PC-9 (cell line): ENCODE results near the gene PAFAH1B1. TPM values are rescaled to one million over a fixed set of nuclear protein-coding genes. Genes with fewer than 3 reads are reported as not detected.
A peak's percentile ranks its signal among the peaks of the same experiment; 100 is the strongest.

Experiments
- BruUV-seq: library from RNA; stranded (reverse); fragments of 400-500 nt; replicated peaks from 2 replicates; lab custom pipeline; 2021; lab: Mats Ljungman, UMichigan
- CTCF ChIA-PET: fragments of 300-600 bp; sonication (Branson Sonifier 250); formaldehyde crosslinking; loops from one replicate; lab custom pipeline; 2022; ENCODE audit warnings: antibody characterized with exemption; lab: Charles Lee
- POLR2A ChIA-PET: fragments of 300-600 bp; sonication (Branson Sonifier 250); formaldehyde crosslinking; loops from one replicate; lab custom pipeline; 2022; ENCODE audit warnings: antibody characterized with exemption; ENCODE audit not compliant: unreplicated experiment; lab: Charles Lee
- DNase-seq, 2 experiments: peaks; one replicate each; pipeline versions ENCODE4 v3.0.0 to v3.0.0-alpha.2; 2015 to 2022; ENCODE audit warnings: mixed read lengths in 1 of 2
- H2AFZ ChIP-seq: fragments of 200-600 bp; sonication (generic); 2 replicates; pipeline ENCODE4 v1.8.1; 2017; ENCODE audit warnings: antibody characterized with exemption
- H3F3A ChIP-seq: fragments of 200-600 bp; sonication (generic); 2 replicates; pipeline ENCODE4 v1.8.1; 2017; ENCODE audit warnings: antibody characterized with exemption, mild to moderate bottlenecking, low read depth; ENCODE audit not compliant: insufficient read depth
- H3K27ac ChIP-seq: fragments of 200-600 bp; sonication (generic); 2 replicates; pipeline ENCODE4 v1.6.1; 2016; ENCODE audit warnings: mixed run types
- H3K27me3 ChIP-seq: fragments of 200-600 bp; sonication (generic); 2 replicates; pipeline ENCODE4 v1.6.1; 2016; ENCODE audit warnings: low read depth, mixed run types; ENCODE audit not compliant: insufficient read depth
- H3K36me3 ChIP-seq: fragments of 200-600 bp; sonication (generic); 2 replicates; pipeline ENCODE4 v1.6.1; 2016; ENCODE audit warnings: low read depth, mixed run types
- H3K4me1 ChIP-seq: fragments of 200-600 bp; sonication (generic); replicated peaks from 2 replicates; pipeline ENCODE4 v1.6.1; 2016; ENCODE audit warnings: mixed run types; ENCODE audit not compliant: insufficient read depth
- H3K4me2 ChIP-seq: fragments of 200-600 bp; sonication (generic); 2 replicates; pipeline ENCODE4 v1.6.1; 2017; ENCODE audit warnings: mixed run types
- H3K4me3 ChIP-seq: fragments of 200-600 bp; sonication (generic); 2 replicates; pipeline ENCODE4 v1.6.1; 2016; ENCODE audit warnings: mixed run types
- H3K79me2 ChIP-seq: fragments of 200-600 bp; sonication (generic); 2 replicates; pipeline ENCODE4 v1.6.1; 2017; ENCODE audit warnings: low read depth, mixed run types
- H3K9me2 ChIP-seq: fragments of 200-600 bp; sonication (generic); 2 replicates; pipeline ENCODE4 v1.8.1; 2017; ENCODE audit warnings: mild to moderate bottlenecking; ENCODE audit not compliant: insufficient read depth
- H3K9me3 ChIP-seq: fragments of 200-600 bp; sonication (generic); 2 replicates; pipeline ENCODE4 v1.8.1; 2016; ENCODE audit warnings: low read depth; ENCODE audit not compliant: insufficient read depth
- H4K20me1 ChIP-seq: fragments of 200-600 bp; sonication (generic); 2 replicates; pipeline ENCODE4 v1.8.1; 2017; ENCODE audit not compliant: insufficient read depth
- CTCF ChIP-seq: fragments of 200-600 bp; sonication (generic); conservative IDR thresholded peaks from 2 replicates; pipeline ENCODE4 v1.6.1; 2017; ENCODE audit warnings: mixed run types, antibody characterized with exemption, mild to moderate bottlenecking, moderate library complexity
- EZH2 ChIP-seq: fragments of 200-600 bp; sonication (generic); IDR thresholded peaks from 2 replicates; pipeline ENCODE4 v1.8.0; 2017; ENCODE audit warnings: antibody characterized with exemption, low read depth
- intact Hi-C: fragments of 100-400 bp; cut with micrococcal nuclease; formaldehyde crosslinking; loops from one replicate; pipeline ENCODE4 v1.10.0; 2022; ENCODE audit not compliant: unreplicated experiment
- total RNA-seq: library from RNA; stranded (reverse); gene quantifications from 2 replicates; pipeline ENCODE4 v1.2.3, GENCODE V29; 2021

The PAFAH1B1 gene
- total RNA-seq, 1 experiment from 2014 or later: 152 TPM

- Histone ChIP-seq H3K4me3 (peak overlapping the region; percentile 82; the same call in 1 of the 2 replicates), H3K79me2 (peaks cover 74% of the 10 kb centered on the region), H3K36me3 (no peaks in the 10 kb centered on the region), H2AFZ (no peak overlapping the region), H3K27ac (peak overlapping the region; percentile 63; the same call in 1 of the 2 replicates), H3K9me3 (no peaks in the 10 kb centered on the region), H3F3A (peaks cover 8% of the 10 kb centered on the region; the same call in 1 of the 2 replicates), H3K27me3 (no peaks in the 10 kb centered on the region), H4K20me1 (peaks cover 73% of the 10 kb centered on the region), H3K9me2 (no peaks in the 10 kb centered on the region), H3K4me2 (peak overlapping the region; percentile 96), H3K4me1 (peaks cover 27% of the 10 kb centered on the region; the same call in 1 of the 2 replicates)
- CTCF ChIA-PET: no interaction called here
- intact Hi-C loops: no loop called here
- no TSS peak for BruUV-seq
- no peak for DNase-seq
- TF ChIP-seq EZH2 (no peak), CTCF (no peak)
- POLR2A ChIA-PET: interaction anchor here (0.5 kb wide), 1 partner anchor 161 kb away, joined by 15 read pairs; no protein-coding TSS in a partner anchor
Observed at GRCh38 chr17:2708585-2709182, 115.2 kb downstream of the PAFAH1B1 start.

DNA sequence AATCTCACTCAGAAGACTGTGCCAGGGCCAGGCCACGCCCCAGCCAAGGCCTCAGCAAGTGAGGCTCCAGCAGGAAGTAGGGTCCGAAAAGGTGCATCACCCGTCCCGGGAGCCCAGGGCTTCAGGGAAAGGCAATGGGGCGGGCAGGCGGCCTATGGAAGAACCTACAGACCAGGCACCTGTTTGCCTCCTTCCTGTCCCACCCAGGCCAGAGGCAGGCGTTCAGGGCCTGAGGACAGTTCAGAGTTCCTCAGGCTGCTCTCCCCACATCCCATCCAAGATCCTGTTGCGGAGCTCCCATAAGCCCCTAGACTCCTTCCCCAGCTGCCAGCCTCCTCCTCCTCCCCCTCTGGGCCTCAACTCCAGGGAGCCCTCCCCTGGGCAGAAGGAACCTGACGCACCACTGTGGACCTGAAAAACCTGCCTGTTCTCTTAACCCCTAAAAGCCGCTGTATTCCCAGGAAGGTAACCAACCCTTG is 115.8 kb downstream of the PAFAH1B1 start:
- TF ChIP-seq EZH2 (no peak), CTCF (no peak)
- H2AFZ ChIP-seq: no peak overlapping the region
- H3K4me3 ChIP-seq: peak overlapping the region; percentile 82
- POLR2A ChIA-PET: interaction anchor here (0.5 kb wide), 1 partner anchor 162 kb away, joined by 15 read pairs; no protein-coding TSS in a partner anchor
- no peaks in the 10 kb centered on the region for H3K9me3 ChIP-seq
- intact Hi-C loops: no loop called here
- H3K27ac ChIP-seq: peak overlapping the region; percentile 63
- peaks cover 27% of the 10 kb centered on the region; the same call in 1 of the 2 replicates for H3K4me1 ChIP-seq
- H3K27me3 ChIP-seq: no peaks in the 10 kb centered on the region
- no peaks in the 10 kb centered on the region for H3K36me3 ChIP-seq
- no TSS peak for BruUV-seq
- H3K79me2 ChIP-seq: peaks cover 71% of the 10 kb centered on the region
- CTCF ChIA-PET: interaction anchor here (1.1 kb wide), 1 partner anchor 33 kb away, joined by 6 read pairs; no protein-coding TSS in a partner anchor
- no peaks in the 10 kb centered on the region for H3K9me2 ChIP-seq
- peak; percentile 76 to 83 for DNase-seq
- peaks cover 67% of the 10 kb centered on the region for H4K20me1 ChIP-seq
- peaks cover 8% of the 10 kb centered on the region; the same call in 1 of the 2 replicates for H3F3A ChIP-seq
- peak overlapping the region; percentile 96 for H3K4me2 ChIP-seq

DNA sequence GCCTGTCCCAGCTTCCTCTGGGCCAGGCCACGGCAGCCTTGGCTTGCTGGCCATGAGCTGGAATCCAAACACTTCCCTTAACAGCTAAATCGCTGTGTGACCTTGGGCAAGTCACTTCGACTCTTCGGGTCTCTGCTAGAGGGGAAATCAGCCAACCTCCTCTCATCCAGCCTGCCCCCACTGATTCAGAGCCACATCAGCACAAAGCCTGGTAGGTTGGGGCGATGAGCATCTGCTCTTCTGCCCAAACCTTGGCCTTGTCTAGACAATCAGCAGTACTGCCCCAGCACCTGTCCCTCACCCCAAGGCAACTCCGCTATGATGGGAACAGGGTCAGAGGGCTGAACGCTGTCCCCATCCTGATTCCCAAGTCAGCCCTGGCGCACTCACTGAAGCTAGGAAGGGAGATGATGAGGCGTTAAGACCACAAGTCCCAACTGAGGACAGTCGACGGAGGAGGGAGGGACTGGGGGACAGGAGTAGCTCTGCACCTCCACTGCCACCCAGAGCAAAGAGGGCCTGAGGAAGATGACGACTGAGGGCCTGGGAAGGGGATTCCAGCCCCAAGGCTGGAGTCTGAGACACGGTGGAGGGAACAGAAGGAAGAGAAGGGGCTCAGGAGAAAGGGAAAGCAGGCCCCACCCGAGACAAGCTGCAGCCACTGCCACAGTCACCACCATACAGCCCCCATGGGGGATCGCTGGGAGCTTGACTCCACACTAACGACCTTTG is 116.8 kb downstream of the PAFAH1B1 start:
- peak overlapping the region; percentile 63 for H3K27ac ChIP-seq
- peak in 1 of 2 experiments; percentile 34 for DNase-seq
- ChIA-PET POLR2A (interaction anchor here (0.6 to 0.7 kb wide), 6 partner anchors 14 to 303 kb away, joined by 3 to 11 read pairs (median 4); no protein-coding TSS in a partner anchor), CTCF (interaction anchor here (1.1 kb wide), 1 partner anchor 35 kb away, joined by 6 read pairs; no protein-coding TSS in a partner anchor)
- no peaks in the 10 kb centered on the region for H3K36me3 ChIP-seq
- peak overlapping the region; percentile 96 for H3K4me2 ChIP-seq
- H3K9me2 ChIP-seq: no peaks in the 10 kb centered on the region
- H3K79me2 ChIP-seq: peaks cover 60% of the 10 kb centered on the region
- peaks cover 27% of the 10 kb centered on the region; the same call in 1 of the 2 replicates for H3K4me1 ChIP-seq
- no peak overlapping the region for H2AFZ ChIP-seq
- peak overlapping the region; percentile 82 for H3K4me3 ChIP-seq
- peaks cover 8% of the 10 kb centered on the region; the same call in 1 of the 2 replicates for H3F3A ChIP-seq
- H3K9me3 ChIP-seq: no peaks in the 10 kb centered on the region
- BruUV-seq: TSS peak; percentile 72
- TF ChIP-seq CTCF: no peak
- intact Hi-C loops: loop anchor here (5.0 kb wide), 1 partner anchor 927 kb away; the partner anchor contains the start of genes CTNS and SHPK
- peaks cover 57% of the 10 kb centered on the region for H4K20me1 ChIP-seq
- no peaks in the 10 kb centered on the region for H3K27me3 ChIP-seq
